ENCODE data around the gene KEAP1. TPM values are rescaled to one million over a fixed set of nuclear protein-coding genes. Genes with fewer than 3 reads are reported as not detected.
A peak's percentile ranks its signal among the peaks of the same experiment; 100 is the strongest.

The KEAP1 gene
- total and polyA plus RNA-seq, 12 donors: 49.1 to 84.9 (median 60.0) TPM

DNA sequence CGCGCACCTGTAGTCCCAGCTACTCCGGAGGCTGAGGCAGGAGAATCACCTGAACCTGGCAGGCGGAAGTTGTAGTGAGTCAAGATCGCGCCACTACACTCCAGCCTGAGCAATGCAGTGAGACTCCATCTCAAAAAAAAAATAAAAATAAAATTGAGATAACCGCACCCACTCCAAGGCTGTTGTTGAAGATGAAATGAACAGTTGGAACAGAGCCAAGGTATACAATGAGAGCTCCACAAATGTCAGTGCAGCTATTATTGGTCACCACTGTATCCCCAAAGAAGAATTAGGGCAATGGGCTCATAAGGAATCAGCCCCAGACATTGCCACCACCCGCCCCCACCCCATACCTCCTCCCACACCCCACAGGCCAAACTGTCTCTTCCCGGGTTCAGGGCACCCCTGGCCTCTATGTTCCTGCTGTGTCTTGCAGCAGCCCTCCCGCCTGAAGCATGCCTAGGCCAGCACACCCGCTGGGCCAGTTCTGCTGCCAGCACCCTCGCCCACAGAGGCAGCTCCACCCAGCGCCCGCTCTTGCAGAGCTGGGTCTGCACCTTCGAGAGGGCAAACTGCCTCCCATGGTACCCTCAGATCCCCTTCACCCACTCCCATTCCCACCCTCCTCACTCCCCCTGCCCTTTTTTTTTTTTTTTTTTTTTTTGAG, 17.6 kb upstream of the KEAP1 start:
- TF ChIP-seq, protein P1, sequence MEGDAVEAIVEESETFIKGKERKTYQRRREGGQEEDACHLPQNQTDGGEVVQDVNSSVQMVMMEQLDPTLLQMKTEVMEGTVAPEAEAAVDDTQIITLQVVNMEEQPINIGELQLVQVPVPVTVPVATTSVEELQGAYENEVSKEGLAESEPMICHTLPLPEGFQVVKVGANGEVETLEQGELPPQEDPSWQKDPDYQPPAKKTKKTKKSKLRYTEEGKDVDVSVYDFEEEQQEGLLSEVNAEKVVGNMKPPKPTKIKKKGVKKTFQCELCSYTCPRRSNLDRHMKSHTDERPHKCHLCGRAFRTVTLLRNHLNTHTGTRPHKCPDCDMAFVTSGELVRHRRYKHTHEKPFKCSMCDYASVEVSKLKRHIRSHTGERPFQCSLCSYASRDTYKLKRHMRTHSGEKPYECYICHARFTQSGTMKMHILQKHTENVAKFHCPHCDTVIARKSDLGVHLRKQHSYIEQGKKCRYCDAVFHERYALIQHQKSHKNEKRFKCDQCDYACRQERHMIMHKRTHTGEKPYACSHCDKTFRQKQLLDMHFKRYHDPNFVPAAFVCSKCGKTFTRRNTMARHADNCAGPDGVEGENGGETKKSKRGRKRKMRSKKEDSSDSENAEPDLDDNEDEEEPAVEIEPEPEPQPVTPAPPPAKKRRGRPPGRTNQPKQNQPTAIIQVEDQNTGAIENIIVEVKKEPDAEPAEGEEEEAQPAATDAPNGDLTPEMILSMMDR (IDR thresholded peaks at IDR 0.05): no peak
- Histone ChIP-seq H3K9me3 (no peaks in the 10 kb centered on the region), H3K27ac (no peak overlapping the region), H3K4me3 (no peak overlapping the region), H3K27me3 (peaks cover 0 to 54% (median 45%) of the 10 kb centered on the region in 7 donors), H3K4me1 (peaks cover 7 to 28% (median 23%) of the 10 kb centered on the region in 9 donors), H3K36me3 (no peaks in the 10 kb centered on the region)
- intact Hi-C loops (cut with DNase I): no loop called here
- 84 to 86% methylated on average over 15 of the region's 15 CpGs for WGBS, 2 donors
- ATAC-seq: no peak
- no peak for DNase-seq

DNA sequence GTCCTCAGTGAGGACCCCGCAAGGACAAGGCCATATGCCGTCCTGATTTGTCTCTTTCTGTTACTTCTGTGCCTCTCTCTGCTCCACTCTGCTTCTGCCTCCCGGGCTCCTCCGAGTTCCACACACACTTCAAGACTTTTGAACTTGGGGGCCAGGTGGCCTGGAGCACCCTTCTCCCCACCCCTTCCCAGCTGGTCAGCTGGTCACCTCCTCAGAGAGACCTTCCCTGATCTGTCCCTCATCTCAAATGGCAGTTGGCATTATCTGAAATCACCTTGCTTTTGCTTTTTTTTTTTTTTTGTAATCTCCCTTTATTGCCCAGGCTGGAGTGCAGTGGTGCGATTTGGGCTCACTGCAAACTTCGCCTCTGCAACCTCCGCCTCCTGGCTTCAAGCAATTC, 16.3 kb upstream of the KEAP1 start:
- no peak overlapping the region for H3K4me3 ChIP-seq
- 71 to 80% methylated on average over 7 of the region's 7 CpGs for WGBS, 2 donors
- intact Hi-C loops (cut with DNase I): no loop called here
- no peak for DNase-seq
- peak overlapping the region in 1 of 10 donors; percentile 36 for H3K27ac ChIP-seq
- no peaks in the 10 kb centered on the region for H3K36me3 ChIP-seq
- no peak for ATAC-seq
- no peaks in the 10 kb centered on the region for H3K9me3 ChIP-seq
- TF ChIP-seq, protein P1 (IDR thresholded peaks at IDR 0.05): no peak
- peaks cover 7 to 28% (median 24%) of the 10 kb centered on the region in 9 donors for H3K4me1 ChIP-seq
- H3K27me3 ChIP-seq: peaks cover 4 to 68% (median 58%) of the 10 kb centered on the region in 7 donors

DNA sequence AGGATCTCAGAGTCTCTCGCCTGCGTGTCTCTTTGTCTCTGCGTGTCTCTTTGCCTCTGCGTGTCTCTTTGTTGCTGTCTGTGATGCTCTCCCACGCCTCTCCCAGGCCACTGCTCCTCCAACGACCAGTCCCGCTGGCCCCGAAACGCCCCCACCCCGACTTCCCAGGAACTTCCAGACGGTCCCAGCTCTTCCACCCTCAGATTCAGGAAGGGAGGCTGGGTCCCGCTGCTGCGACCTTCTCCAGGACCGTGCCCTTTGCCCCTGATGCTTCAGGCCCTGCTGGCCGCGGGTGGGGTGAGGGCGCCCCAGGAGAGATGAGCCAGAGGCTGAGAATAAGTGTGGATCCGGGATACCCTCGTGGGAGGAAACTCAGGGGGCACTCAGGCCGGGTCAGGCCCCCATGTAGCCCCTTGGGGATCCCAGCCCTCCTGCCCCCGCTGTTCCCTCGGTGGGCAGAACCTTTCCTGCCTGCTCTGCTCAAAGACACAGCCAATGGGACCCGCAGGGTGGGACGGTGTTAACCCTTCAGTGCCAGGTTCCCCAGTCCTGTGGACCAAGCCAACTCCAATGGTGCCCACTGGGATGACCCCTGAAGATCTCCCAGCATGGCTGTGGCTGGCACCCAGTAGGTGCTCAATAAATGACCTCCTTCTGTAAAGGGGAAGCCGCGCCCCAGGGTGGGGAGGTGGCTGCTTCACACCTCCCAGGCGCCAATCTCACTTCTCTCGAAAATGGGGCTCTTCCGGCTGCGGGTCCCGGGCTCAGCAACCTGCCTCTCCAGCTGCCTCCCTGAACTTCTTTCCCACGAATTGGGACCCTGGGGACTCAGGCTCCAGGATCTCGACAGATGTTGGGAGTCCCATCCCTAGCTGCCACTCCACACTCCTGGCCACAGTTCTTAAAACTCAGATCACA, 15.5 kb upstream of the KEAP1 start:
- Histone ChIP-seq H3K27ac (peak overlapping the region in 4 of 10 donors; percentile 16 to 69 (median 58)), H3K4me1 (peaks cover 7 to 35% (median 24%) of the 10 kb centered on the region in 9 donors), H3K4me3 (peak overlapping the region in 6 of 10 donors; percentile 43 to 55 (median 52)), H3K36me3 (no peaks in the 10 kb centered on the region), H3K27me3 (peaks cover 12 to 75% (median 66%) of the 10 kb centered on the region in 7 donors), H3K9me3 (no peaks in the 10 kb centered on the region)
- WGBS, 2 donors: 7 to 12% methylated on average over 32 to 33 of the region's 33 CpGs
- intact Hi-C loops (cut with DNase I): no loop called here
- ATAC-seq: peak in 4 of 8 donors; percentile 8 to 58 (median 41)
- DNase-seq: peak in 1 of 2 donors; percentile 11
- TF ChIP-seq, protein P1 (IDR thresholded peaks at IDR 0.05): no peak

DNA sequence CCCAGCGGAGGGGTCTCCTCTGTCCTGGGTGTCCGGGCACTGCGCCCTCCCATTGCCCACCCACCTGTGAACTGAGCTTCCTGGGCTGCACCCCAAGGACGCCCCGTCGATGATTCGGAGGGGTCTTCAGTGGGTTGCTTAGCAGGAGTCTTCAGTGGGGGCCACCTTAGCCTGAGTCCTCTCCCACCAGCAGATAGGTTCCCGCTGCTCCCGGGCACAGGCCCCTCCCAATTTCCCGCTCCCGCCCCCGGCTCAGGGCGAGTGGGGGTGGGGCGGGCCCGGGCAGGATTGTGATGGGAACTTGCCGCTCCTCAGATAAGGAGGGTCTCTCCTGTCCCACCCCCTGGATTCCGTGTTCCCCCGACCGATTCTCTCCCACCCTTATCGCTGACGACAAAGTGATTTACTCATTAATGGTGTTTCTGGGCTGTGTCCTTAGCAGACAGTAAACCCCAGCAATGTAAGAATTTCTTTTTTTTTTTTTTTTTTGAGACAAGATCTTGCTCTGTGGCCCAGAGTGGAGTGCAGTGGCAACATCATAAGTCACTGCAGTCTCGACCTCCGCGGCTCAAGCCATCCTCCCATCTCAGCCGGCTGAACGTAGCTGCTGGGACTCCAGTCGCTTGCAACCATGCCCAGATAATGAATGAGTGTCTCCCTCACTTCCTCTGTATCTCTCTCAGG, 14.7 kb upstream of the KEAP1 start:
- H3K4me3 ChIP-seq: peak overlapping the region; percentile 22 to 55 (median 46)
- H3K27me3 ChIP-seq: peaks cover 12 to 83% (median 74%) of the 10 kb centered on the region in 7 donors
- DNase-seq: peak; percentile 27 to 31
- peaks cover 7 to 36% (median 24%) of the 10 kb centered on the region in 9 donors for H3K4me1 ChIP-seq
- peak overlapping the region in 5 of 10 donors; percentile 16 to 69 (median 48) for H3K27ac ChIP-seq
- TF ChIP-seq, protein P1 (IDR thresholded peaks at IDR 0.05): no peak
- H3K36me3 ChIP-seq: no peaks in the 10 kb centered on the region
- ATAC-seq: peak; percentile 36 to 75 (median 48)
- intact Hi-C loops (cut with DNase I): no loop called here
- no peaks in the 10 kb centered on the region for H3K9me3 ChIP-seq
- 1% methylated on average over 27 of the region's 27 CpGs for WGBS, 2 donors
